Stomach (tissue), 9 donors: ENCODE measurements around the gene TNK1. TPM values are rescaled to one million over a fixed set of nuclear protein-coding genes. Genes with fewer than 3 reads are reported as not detected.

ENCODE experiments used
- DNase-seq, 2 donors: peaks; one replicate each; pipeline versions ENCODE4 v3.0.0 to v3.0.0-alpha.2; 2013 to 2019
- H3K27ac ChIP-seq, 5 donors: fragments of 200-600 bp in 4 of 5; sonication (generic) in 4 of 5; one replicate each; pipeline ENCODE4 v1.5.1; 2013 to 2019; ENCODE audit warnings: mild to moderate bottlenecking in 1 of 5, moderate library complexity in 1 of 5
- H3K27me3 ChIP-seq, 3 donors: fragments of 200-600 bp; sonication (generic); one replicate each; pipeline ENCODE4 v1.5.1; 2017 to 2019; ENCODE audit warnings: mixed run types in 1 of 3
- H3K36me3 ChIP-seq, 4 donors: fragments of 200-600 bp; sonication (generic); 1 replicate in 3 of 4; 2 replicates in 1 of 4; pipeline ENCODE4 v1.5.1; 2016 to 2019
- H3K4me1 ChIP-seq, 4 donors: fragments of 200-600 bp; sonication (generic); one replicate each; pipeline ENCODE4 v1.5.1; 2016 to 2019
- H3K4me3 ChIP-seq, 4 donors: fragments of 200-600 bp; sonication (generic) in 3 of 4; one replicate each; pipeline ENCODE4 v1.5.1; 2016 to 2019; ENCODE audit warnings: mild to moderate bottlenecking in 1 of 4
- H3K9me3 ChIP-seq, 4 donors: fragments of 200-600 bp; sonication (generic); one replicate each; pipeline ENCODE4 v1.5.1; 2016 to 2019
- EP300 ChIP-seq: sonication (generic); formaldehyde crosslinking; IDR thresholded peaks from one replicate; pipeline ENCODE4 v1.6.1; 2017; ENCODE audit warnings: antibody characterized with exemption
- POLR2A ChIP-seq, 4 donors: fragments of 450-650 bp; IDR thresholded peaks; one replicate each; pipeline ENCODE4 v1.6.1; 2016; ENCODE audit warnings: antibody characterized with exemption in 4 of 4, control low read depth in 2 of 4, mild to moderate bottlenecking in 1 of 4, moderate library complexity in 1 of 4
- POLR2AphosphoS5 ChIP-seq, 3 donors: sonication (generic); formaldehyde crosslinking; IDR thresholded peaks; one replicate each; pipeline ENCODE4 v1.6.1; 2016; ENCODE audit warnings: antibody characterized with exemption in 3 of 3
- WGBS, 5 donors: extraction: QIAGEN DNeasy Blood & Tissue Kit in 3 of 5; methylation state at CpG; one replicate each; pipeline versions ENCODE4 v1.1.5 to v1.1.7; 2013 to 2018; 5-methylcytosine and 5-hydroxymethylcytosine counted together
- intact Hi-C: fragments of 100-400 bp; cut with DNase I; formaldehyde crosslinking; loops from one replicate; pipeline ENCODE4 v1.15.1; 2023; ENCODE audit warnings: low total_unique reads
- polyA plus RNA-seq, 3 donors: library from polyadenylated mRNA; stranded (reverse); fragments of 200-250 nt; gene quantifications; one replicate each; pipeline ENCODE4 v1.2.3, GENCODE V29; 2013
- total RNA-seq, 5 donors: library from RNA; depleted of rRNA; stranded (reverse); fragments of >200 nt; gene quantifications; one replicate each; pipeline versions ENCODE4 v1.1.0 to v1.2.3, GENCODE V29; 2014 to 2016
- TF ChIP-seq, protein P1 (sequence below), 7 experiments: fragments of 450-650 bp in 4 of 7; fragments of 200-600 bp in 3 of 7; sonication (generic) in 3 of 7; IDR thresholded peaks; one replicate each; pipeline ENCODE4 v1.5.1; 2016 to 2019; ENCODE audit warnings: antibody characterized with exemption in 7 of 7, control low read depth in 2 of 7, mild to moderate bottlenecking in 1 of 7
- donor health status: healthy with polysubstance abuse.
- donor health status: Bipolar disorder and iron deficiency.
- donor health status: healthy.

The TNK1 gene
- total and polyA plus RNA-seq, 8 donors, result 5.7 to 37.1 (median 10.4) TPM

DNA sequence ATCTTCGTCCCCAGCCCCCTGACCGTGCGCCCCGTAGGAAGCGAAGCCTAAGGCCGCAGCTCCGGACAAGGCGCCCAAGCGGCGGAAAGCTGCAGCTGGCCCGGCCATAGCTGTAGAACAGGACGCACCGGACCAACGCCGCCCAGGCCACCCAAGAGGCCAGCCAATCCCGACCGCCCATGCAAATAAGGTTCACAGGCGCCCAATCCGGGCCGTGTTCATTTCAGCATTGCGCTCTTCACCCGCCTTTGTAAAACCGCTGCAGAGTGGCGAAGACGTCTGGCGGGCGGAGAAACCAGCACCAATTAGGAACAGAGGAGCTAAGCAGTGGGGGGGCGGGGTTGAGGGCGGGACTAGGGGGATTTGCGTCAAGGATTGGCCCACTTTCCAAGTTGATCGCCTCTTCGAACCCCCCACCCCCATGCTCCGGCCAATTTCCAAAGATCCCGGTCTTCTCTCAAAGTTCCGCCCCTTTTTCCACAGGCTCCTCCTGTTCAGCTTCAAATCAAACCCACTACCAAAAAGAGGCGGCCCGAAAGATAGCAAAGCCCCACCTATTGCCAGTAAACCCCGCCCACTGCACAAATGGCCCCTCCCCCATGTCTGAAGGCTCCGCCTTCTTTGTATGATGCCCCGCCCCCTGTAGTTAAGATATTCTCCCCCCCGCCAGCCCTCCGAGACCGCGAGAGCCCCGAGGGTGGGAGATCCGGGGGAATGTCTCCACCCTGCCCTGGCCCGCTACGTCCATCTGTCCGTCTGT lies 23.3 kb downstream of the TNK1 start, which contains the start of gene TMEM256:
Gene TMEM256, minus strand, starts transcription at position 121 of the 760 bp plus-strand sequence. Its CDS starts 13 bp downstream, at position 108.
- peaks cover 0 to 13% (median 0%) of the 10 kb centered on the region in 3 donors for H3K27me3 ChIP-seq
- peak; percentile 99 to 100 for DNase-seq
- 0 to 1% (median 1%) methylated on average over 42 to 49 of the region's 49 CpGs for WGBS, 5 donors
- intact Hi-C loops, result no loop called here
- H3K4me3 ChIP-seq, result peak within 1 kb of the TSS; percentile 71 to 80 (median 74)
- H3K36me3 ChIP-seq, result peaks cover 0 to 9% (median 7%) of the 10 kb centered on the region in 4 donors
- H3K4me1 ChIP-seq, result peaks cover 30 to 42% (median 36%) of the 10 kb centered on the region in 4 donors
- no peaks in the 10 kb centered on the region for H3K9me3 ChIP-seq
- TF ChIP-seq POLR2AphosphoS5 (IDR thresholded peaks at IDR 0.05) (peak; percentile 94 to 98 (median 96)), POLR2A (IDR thresholded peaks at IDR 0.05) (peak in 2 of 4 donors; percentile 83 to 91)
- TF ChIP-seq, protein P1, sequence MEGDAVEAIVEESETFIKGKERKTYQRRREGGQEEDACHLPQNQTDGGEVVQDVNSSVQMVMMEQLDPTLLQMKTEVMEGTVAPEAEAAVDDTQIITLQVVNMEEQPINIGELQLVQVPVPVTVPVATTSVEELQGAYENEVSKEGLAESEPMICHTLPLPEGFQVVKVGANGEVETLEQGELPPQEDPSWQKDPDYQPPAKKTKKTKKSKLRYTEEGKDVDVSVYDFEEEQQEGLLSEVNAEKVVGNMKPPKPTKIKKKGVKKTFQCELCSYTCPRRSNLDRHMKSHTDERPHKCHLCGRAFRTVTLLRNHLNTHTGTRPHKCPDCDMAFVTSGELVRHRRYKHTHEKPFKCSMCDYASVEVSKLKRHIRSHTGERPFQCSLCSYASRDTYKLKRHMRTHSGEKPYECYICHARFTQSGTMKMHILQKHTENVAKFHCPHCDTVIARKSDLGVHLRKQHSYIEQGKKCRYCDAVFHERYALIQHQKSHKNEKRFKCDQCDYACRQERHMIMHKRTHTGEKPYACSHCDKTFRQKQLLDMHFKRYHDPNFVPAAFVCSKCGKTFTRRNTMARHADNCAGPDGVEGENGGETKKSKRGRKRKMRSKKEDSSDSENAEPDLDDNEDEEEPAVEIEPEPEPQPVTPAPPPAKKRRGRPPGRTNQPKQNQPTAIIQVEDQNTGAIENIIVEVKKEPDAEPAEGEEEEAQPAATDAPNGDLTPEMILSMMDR (IDR thresholded peaks at IDR 0.05), result no peak
- H3K27ac ChIP-seq, result peak within 1 kb of the TSS; percentile 90 to 94 (median 93)

DNA sequence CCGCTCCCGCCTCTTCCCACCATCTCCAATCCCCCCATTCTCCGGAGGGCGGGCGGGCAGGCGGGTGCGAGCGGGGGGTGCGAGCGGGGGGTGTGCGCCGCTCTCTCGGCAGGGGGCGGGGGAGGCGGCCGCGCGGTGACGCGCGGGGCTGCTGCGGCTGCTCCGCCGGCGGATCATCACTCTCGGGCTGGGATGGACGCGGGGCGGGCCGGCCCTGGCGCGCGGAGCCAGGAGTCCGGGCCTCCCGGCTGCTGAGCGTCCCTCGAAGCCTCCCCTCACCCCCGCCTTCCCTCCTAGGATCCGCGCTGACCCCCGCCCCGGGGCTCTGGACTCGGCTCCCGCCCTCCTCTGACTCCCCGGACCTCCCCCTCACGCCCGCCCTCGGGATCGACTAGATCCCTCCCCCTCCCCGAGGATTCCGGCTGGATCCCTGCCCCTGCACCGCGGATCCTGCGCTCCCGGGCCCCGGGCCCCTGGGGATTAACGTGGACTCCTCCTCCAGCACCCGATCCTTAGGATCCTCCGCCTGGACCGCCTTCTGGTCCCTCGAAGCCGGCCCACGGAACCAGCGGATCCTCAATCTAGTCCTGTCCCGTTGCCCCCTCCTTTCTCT lies 24.0 kb downstream of the TNK1 start:
- peaks cover 30 to 42% (median 36%) of the 10 kb centered on the region in 4 donors for H3K4me1 ChIP-seq
- intact Hi-C loops, result no loop called here
- TF ChIP-seq EP300 (no peak), POLR2AphosphoS5 (IDR thresholded peaks at IDR 0.05) (no peak), POLR2A (IDR thresholded peaks at IDR 0.05) (no peak)
- TF ChIP-seq, protein P1 (IDR thresholded peaks at IDR 0.05), result no peak
- H3K9me3 ChIP-seq, result no peaks in the 10 kb centered on the region
- peak overlapping the region; percentile 63 to 94 (median 93) for H3K27ac ChIP-seq
- peaks cover 0 to 13% (median 0%) of the 10 kb centered on the region in 3 donors for H3K27me3 ChIP-seq
- peak in 1 of 2 donors; percentile 60 for DNase-seq
- 0 to 2% (median 1%) methylated on average over 17 to 64 of the region's 65 CpGs for WGBS, 5 donors
- H3K4me3 ChIP-seq, result peak overlapping the region; percentile 71 to 80 (median 74)
- peaks cover 0 to 16% (median 14%) of the 10 kb centered on the region in 4 donors for H3K36me3 ChIP-seq

DNA sequence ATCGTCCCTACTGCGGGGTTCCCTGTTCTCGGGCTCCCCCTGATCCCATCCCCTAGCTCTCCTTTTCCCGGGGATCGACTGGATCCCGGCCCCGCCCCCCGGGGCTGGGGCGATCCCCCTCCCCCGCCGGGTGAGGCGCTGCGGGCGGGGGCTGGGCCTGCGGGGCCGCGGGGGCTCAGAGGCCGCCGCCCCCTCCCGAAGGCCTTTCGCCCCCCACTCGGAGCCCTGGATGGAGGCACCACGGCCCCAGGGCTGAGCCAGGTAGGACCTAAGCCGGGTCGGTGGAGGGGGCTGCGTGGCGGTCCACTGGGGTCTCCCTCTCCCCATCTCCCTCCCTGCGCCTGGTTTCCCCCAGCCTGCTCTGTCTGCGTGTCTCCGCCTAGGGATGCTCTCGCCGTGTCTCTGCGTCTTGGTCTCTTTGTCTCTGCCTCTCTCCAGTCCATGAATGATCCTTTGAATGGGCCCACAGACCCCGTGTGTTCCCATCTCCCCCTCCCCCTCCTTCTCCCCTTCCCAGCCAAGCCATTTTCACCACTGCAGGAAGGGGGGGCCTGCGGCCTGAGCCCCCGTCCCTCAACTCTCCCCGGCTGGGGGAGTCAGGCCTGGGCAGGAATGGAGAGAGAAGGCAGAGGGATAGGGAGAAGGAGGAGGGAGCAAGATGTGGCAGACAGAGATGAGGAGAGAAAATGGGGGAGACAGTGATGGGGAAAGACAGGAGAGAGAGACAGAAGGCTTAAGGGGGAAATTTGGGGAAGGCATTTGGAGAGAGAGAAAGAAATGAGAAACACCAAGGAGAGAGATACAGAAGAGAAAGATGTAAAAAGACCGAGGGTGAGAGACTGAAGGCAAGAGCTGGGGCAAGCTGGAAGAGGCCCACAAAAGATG lies 24.7 kb downstream of the TNK1 start:
- no peak for TF ChIP-seq POLR2AphosphoS5 (IDR thresholded peaks at IDR 0.05)
- TF ChIP-seq POLR2A (IDR thresholded peaks at IDR 0.05), result no peak
- TF ChIP-seq, protein P1 (IDR thresholded peaks at IDR 0.05), result no peak
- TF ChIP-seq EP300, result no peak
- Histone ChIP-seq H3K4me1 (peaks cover 30 to 42% (median 36%) of the 10 kb centered on the region in 4 donors), H3K36me3 (peaks cover 0 to 23% (median 18%) of the 10 kb centered on the region in 4 donors), H3K9me3 (no peaks in the 10 kb centered on the region), H3K27me3 (peaks cover 0 to 13% (median 0%) of the 10 kb centered on the region in 3 donors), H3K4me3 (peak overlapping the region; percentile 71 to 80 (median 74)), H3K27ac (peak overlapping the region; percentile 47 to 94 (median 93))
- WGBS, 5 donors, result 10 to 18% (median 12%) methylated on average over 25 to 38 of the region's 38 CpGs
- intact Hi-C loops, result no loop called here
- peak in 1 of 2 donors; percentile 60 for DNase-seq
